Mammary epithelial cell (primary cell): ENCODE measurements around the gene CCDC116.

Source experiments
- CTCF ChIP-seq, 2 donors: IDR thresholded peaks in 1 of 2; conservative IDR thresholded peaks in 1 of 2; 2 replicates each; pipeline ENCODE4 v1.5.1; 2011 to 2012; ENCODE audit warnings: inconsistent platforms in 2 of 2, low read length in 2 of 2, mild to moderate bottlenecking in 2 of 2, control low read depth in 1 of 2, low read depth in 1 of 2; ENCODE audit not compliant: insufficient read depth in 1 of 2; ENCODE audit errors: extremely low read depth in 1 of 2
- EZH2 ChIP-seq: IDR thresholded peaks from 2 replicates; pipeline ENCODE4 v1.6.1; 2012; ENCODE audit warnings: low read length, inconsistent platforms, borderline replicate concordance

- TF ChIP-seq CTCF (conservative IDR thresholded peaks at IDR 0.05 in 1 of 2, IDR thresholded peaks at IDR 0.05 in 1 of 2; ENCODE audit: extremely low read depth in 1 of 2, insufficient read depth in 1 of 2, low read depth in 1 of 2, low read length in 2 of 2): peak; percentile 64 to 71
- TF ChIP-seq EZH2: no peak
These were observed 8.3 kb upstream of the CCDC116 start for GRCh38 chr22:21624120-21624879.
